ENCODE measurements around the gene SERPINE3.
A peak's percentile ranks its signal among the peaks of the same experiment; 100 is the strongest.

SERPINE3 gene

GRCh38 chr13:51329606-51330005 is 9.9 kb upstream of the SERPINE3 start:
- DNase-seq, result no peak

GRCh38 chr13:51330791-51331190 is 8.7 kb upstream of the SERPINE3 start:
- DNase-seq, result no peak

- no peak for DNase-seq
Observed at GRCh38 chr13:51331354-51331861, 8.1 kb upstream of the SERPINE3 start.

DNA sequence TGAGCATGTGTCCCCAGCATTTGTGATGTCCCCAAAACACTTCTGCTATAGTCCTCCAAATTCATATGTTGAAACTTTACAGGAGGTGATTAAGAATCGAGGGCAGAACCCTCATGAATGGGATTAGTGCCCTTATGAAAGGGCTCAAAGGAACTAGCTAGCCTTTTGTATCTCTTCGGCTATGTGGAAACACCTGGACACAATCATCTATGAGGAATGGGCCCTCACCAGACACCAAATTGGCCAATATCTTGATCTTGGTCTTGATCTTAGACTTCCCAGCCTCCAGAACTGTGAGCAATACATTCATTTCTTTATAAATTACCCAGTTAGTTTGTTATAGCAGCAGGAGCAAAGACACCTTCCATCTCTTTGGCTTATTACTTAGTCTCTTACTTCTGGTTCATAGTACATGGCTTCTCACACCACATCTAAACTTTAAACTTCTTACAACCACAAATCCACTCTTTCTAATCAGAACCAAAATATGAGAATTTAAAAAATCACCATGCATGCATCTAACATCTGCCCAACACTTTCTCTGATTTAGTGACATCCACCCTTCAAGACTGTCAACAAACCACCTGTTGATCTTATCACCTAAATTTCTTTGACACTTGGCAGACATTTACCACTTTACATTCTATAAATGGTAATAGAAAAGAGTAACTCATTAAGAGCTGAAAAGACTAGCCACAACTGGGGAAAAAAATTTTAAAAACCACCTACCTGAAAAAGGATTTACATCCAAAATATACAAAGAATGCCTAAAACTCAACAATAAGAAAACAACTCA is 6.7 kb upstream of the SERPINE3 start:
- DNase-seq, result no peak

DNA sequence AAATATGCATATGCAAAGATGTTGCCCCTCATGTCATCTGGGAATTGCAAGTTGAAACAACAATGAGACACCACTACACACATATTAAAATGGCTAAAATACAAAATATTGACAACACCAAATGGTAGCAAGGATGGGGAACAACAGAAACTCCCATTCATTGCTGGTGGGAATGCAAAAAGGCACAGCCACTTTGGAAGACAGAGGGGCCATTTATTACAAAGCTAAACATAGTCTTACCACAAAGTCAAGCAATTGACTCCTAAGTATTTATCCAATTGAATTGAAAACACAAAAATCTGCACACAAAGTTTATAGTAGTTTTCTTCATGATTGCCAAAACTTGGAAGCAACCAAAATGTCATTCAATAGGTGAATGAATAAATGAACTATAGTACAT is 6.1 kb upstream of the SERPINE3 start:
- no peak for DNase-seq

- DNase-seq, result no peak
Observed at GRCh38 chr13:51333826-51334225, 5.7 kb upstream of the SERPINE3 start.

DNA sequence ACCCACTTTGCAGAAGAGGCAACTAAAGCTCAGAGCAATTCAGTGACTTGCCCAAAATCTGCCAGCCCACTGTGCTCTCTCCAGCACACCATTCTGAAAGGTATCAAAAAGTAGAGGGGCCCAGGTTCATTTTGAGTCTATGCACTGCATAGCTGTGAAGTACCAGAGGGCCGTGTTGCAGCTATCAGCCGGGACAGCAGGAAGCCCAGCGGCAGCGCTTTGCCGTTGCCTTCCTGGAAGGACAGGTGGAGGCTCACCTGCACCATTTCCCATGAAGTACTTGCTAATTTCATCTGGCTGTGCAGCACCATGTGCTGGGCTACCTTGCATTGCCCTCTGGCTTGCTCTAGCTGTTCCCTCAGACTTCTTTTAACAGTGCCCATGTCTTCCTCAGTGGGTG is 2.7 kb upstream of the SERPINE3 start:
- DNase-seq, result no peak

DNA sequence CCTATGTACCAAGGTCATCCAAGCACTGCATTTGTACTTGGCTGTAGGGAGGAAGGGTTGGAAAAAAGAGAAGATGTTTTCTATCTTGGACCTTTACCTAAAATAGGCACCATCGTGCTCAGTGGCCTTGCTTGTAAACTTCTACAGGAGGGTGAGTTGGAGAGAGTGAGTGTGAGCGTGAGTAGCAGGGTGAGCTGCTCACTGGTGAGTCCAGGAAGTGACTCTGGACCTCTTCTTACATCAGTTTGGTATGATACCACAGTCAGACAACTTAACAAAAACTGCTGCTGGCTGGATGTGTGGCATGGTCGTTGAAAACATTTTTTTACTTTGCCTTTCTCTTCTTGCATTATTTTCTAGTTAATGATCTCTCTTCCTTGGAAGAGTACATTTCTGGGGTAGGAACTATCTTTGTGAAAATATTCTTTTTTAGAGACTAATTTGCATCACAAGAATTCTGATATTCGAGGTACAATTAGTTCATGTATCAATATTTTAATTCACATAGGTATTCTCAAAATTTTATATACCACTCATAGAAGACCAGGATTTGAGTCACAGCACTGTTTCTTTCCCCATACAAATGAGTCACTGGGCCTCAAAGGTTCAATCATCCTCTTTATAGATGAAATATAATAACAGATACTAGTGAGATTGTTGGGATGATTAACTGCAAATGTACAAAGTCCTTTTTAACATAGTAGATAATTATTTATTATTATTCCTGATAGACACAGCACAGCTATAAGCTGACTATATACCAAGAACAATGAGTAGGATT is 651 bp downstream of the SERPINE3 start:
- no peak for DNase-seq

GRCh38 chr13:51341232-51341631 is 1.7 kb downstream of the SERPINE3 start:
- DNase-seq, result no peak

GRCh38 chr13:51341791-51342190 is 2.3 kb downstream of the SERPINE3 start:
- DNase-seq, result no peak

DNA sequence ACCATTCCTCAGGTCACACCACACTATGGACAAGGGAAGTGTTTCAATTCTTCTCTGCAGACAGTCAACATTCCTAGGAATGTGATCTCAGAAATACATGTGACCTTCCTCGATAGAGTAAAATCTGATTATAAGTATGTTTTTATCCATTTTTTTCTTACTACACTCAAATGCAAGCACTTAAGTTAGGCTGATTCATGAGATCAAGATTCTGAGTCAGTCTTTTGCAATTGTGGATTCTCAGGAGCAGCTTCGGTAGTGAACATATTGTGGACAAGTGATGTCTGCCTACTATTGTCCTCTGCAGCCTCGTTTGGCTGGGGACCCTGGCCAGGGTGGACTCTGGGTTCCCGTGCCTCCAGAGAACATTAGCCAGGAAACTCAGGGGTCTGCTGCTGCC is 3.2 kb downstream of the SERPINE3 start:
- no peak for DNase-seq

DNA sequence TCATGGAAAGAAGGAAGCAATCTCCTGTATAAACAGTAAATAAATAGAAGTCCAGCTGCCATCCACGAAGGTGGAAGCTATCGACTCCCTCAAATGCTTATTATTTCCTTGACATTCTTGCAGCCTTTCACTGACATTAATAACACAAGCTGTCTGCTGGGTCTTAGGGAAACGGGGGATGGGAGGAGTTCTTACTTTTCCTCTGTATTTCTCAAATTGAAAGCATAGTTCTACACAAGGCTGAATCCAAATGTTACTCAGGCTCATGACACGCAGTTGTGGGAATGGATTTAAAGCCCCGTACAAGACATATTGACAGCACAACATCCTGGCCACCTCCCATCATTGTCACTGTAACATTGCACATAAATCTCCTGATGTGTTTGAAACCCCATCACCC is 4.0 kb downstream of the SERPINE3 start:
- no peak for DNase-seq

- no peak for DNase-seq
Observed at GRCh38 chr13:51346397-51346796, 6.9 kb downstream of the SERPINE3 start.

GRCh38 chr13:51347099-51347498 is 7.6 kb downstream of the SERPINE3 start:
- DNase-seq, result no peak

DNA sequence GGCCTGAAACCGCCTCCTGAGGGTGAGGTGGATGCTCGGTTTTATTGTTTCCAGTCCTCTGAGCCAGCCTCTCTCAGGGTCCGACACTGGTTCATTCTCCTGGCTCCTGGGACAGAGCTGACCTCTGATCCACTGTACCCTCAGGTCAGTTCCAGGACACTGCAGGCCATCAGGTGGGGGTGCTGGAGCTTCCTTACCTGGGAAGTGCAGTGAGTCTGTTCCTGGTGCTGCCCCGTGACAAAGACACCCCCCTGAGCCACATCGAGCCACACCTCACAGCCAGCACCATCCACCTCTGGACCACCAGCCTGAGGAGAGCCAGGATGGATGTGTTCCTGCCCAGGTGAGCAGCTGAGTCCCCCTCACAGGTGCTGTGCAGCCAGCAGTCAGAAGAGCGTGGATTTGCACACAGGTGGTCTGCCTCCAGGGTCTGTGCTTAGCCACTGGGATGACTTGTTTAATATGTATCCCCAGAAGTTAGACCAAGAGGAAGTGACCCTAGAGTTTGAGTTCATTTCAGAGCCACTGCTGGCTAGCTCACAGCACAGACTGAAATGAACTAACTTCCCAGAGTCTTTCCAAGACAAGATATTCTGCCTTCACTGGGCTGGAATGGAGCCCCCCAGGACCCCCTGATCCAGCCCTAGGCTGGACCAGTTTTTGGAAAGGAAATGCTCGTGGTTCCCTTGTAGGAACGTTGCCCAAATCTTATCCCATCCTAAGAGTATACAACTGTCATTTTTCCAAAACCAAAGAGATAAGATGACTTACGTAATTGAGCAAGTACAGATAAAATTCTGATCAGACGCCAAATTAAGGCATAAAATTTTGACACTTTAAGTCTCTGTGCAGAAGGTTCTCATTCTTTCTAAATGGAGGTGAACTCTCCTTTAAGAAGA is 8.8 kb downstream of the SERPINE3 start:
- DNase-seq, result peak; percentile 22

GRCh38 chr13:51349016-51349415 is 9.5 kb downstream of the SERPINE3 start:
- no peak for DNase-seq

- no peak for DNase-seq
Observed at GRCh38 chr13:51355217-51355616, 15.7 kb downstream of the SERPINE3 start.

- DNase-seq, result no peak
Observed at GRCh38 chr13:51357928-51358595, 18.6 kb downstream of the SERPINE3 start.

DNA sequence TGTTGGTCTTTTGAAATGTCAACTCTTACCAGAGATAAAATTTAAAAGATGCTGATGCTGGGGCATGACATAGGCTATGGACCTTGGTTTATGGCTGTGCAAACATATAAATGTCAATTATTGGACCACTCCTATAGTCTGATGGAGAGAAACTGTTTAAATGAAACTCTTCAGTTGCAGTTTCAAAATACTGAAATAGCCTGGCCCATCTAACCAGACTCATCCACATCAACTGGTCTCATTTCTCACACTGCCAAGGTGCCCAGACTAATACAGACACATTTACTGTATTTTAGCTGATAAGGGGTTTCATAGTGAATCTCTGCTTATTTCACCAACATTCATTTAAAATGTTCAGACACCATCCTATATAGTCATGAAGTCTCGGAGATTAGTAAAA is 19.9 kb downstream of the SERPINE3 start:
- no peak for DNase-seq

DNA sequence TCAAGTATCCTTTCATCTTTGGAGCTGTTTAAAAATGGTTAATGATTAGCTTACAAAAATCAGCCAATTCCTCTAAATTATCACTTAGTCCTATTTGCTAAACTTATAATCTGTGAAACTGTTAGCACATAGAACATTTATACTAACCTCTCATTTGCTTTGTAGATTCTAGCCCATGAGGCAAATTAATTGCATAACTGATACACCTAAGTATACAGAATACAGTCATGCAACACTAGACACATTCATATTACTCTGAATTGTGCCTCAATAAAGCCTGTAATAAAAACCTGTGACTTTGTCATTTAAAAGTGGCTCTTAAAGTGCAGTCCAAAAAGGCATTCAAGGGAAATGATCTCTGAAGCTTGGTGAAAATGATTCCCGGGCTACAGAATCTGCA is 21.0 kb downstream of the SERPINE3 start:
- DNase-seq, result no peak

DNA sequence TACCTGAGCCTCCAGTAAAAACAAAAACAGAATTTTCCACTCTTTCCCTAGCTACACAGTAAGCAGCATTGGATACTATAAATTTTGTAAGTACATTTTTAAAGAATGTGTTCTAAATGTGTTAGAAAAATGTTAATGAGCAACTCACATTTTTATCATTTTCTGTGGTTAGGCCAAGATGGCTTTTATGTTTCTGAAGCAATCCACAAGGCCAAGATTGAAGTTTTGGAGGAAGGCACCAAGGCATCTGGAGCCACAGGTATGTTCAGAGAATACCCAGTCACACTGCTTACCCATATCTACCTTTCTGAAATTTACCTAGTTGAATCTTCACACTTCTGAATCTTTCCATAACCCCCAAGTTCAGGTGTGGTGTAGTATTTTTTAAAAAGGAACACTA is 21.6 kb downstream of the SERPINE3 start:
- DNase-seq, result no peak

GRCh38 chr13:51363625-51364024 is 24.1 kb downstream of the SERPINE3 start:
- no peak for DNase-seq

All from NCI-H226 (cell line).